Osteoblast (primary cell): ENCODE data around the gene MBP. TPM values are rescaled to one million over a fixed set of nuclear protein-coding genes. Genes with fewer than 3 reads are reported as not detected.
"Not testable (repeated sequence)": the region's sequence is repeated elsewhere in the genome, so short reads cannot be mapped to it uniquely, and the experiment has no call there.

Source experiments
- DNase-seq: peaks from one replicate; pipeline ENCODE4 v3.0.0; 2011; ENCODE audit warnings: low spot score, mixed read lengths; ENCODE audit not compliant: insufficient read length; ENCODE audit errors: missing footprints
- H2AFZ ChIP-seq: 2 replicates; pipeline ENCODE4 v1.6.0; 2011; ENCODE audit warnings: mild to moderate bottlenecking, low read length
- H3K27ac ChIP-seq: 2 replicates; pipeline ENCODE4 v1.5.1; 2011; ENCODE audit warnings: mild to moderate bottlenecking, low read depth, low read length, moderate library complexity
- H3K27me3 ChIP-seq: 2 replicates; pipeline ENCODE4 v1.6.0; 2012; ENCODE audit warnings: mild to moderate bottlenecking, control low read depth, inconsistent platforms, low read length, moderate library complexity; ENCODE audit not compliant: insufficient read depth
- H3K36me3 ChIP-seq: 2 replicates; pipeline ENCODE4 v1.5.1; 2011; ENCODE audit warnings: mild to moderate bottlenecking, low read length, control low read depth, moderate library complexity; ENCODE audit not compliant: insufficient read depth
- H3K4me1 ChIP-seq: 2 replicates; pipeline ENCODE4 v1.5.1; 2011; ENCODE audit warnings: mild to moderate bottlenecking, low read length, control low read depth, moderate library complexity; ENCODE audit not compliant: insufficient read depth
- H3K4me2 ChIP-seq: 2 replicates; pipeline ENCODE4 v1.6.0; 2011; ENCODE audit warnings: mild to moderate bottlenecking, low read length; ENCODE audit not compliant: insufficient read depth
- H3K4me3 ChIP-seq: fragments of 200-600 bp; sonication (generic); 3 replicates; pipeline ENCODE4 v1.5.1; 2012; ENCODE audit warnings: mild to moderate bottlenecking, low read length, inconsistent platforms; ENCODE audit not compliant: insufficient read depth
- H3K79me2 ChIP-seq: 2 replicates; pipeline ENCODE4 v1.6.0; 2012; ENCODE audit warnings: mild to moderate bottlenecking, low read length, control low read depth, inconsistent platforms; ENCODE audit not compliant: insufficient read depth
- H3K9me3 ChIP-seq: 2 replicates; pipeline ENCODE4 v1.5.1; 2011; ENCODE audit warnings: low read depth, low read length, control low read depth
- H4K20me1 ChIP-seq: 2 replicates; pipeline ENCODE4 v1.6.0; 2012; ENCODE audit warnings: mild to moderate bottlenecking, low read length, control low read depth; ENCODE audit not compliant: insufficient read depth
- CTCF ChIP-seq: IDR thresholded peaks from 2 replicates; pipeline ENCODE4 v1.5.1; 2011; ENCODE audit warnings: mild to moderate bottlenecking, low read depth, low read length, moderate library complexity; ENCODE audit errors: extremely low read depth
- total RNA-seq: library from RNA; depleted of rRNA; stranded (reverse); fragments of >200 nt; gene quantifications from 2 replicates; pipeline ENCODE4 v1.2.3, GENCODE V29; 2012

MBP gene
- total RNA-seq, 1 donor: 2.2 TPM

- Histone ChIP-seq H4K20me1 (no peaks in the 10 kb centered on the region), H2AFZ (no peak overlapping the region), H3K79me2 (no peaks in the 10 kb centered on the region), H3K27ac (no peak overlapping the region), H3K36me3 (peaks cover 21% of the 10 kb centered on the region), H3K4me3 (no peak overlapping the region), H3K4me2 (no peak overlapping the region), H3K9me3 (no peaks in the 10 kb centered on the region), H3K4me1 (no peaks in the 10 kb centered on the region), H3K27me3 (no peaks in the 10 kb centered on the region)
- DNase-seq: no peak
- TF ChIP-seq CTCF: no peak
Observed at GRCh38 chr18:76952747-76953146, 179.8 kb downstream of the MBP start.

GRCh38 chr18:76951456-76952247 is 180.9 kb downstream of the MBP start:
- TF ChIP-seq CTCF: no peak
- no peaks in the 10 kb centered on the region for H3K4me1 ChIP-seq
- H3K4me3 ChIP-seq: no peak overlapping the region
- peaks cover 25% of the 10 kb centered on the region for H3K36me3 ChIP-seq
- no peaks in the 10 kb centered on the region for H3K27me3 ChIP-seq
- H4K20me1 ChIP-seq: no peaks in the 10 kb centered on the region
- no peak for DNase-seq
- H3K9me3 ChIP-seq: no peaks in the 10 kb centered on the region
- H2AFZ ChIP-seq: no peak overlapping the region
- no peaks in the 10 kb centered on the region for H3K79me2 ChIP-seq
- H3K4me2 ChIP-seq: no peak overlapping the region
- no peak overlapping the region for H3K27ac ChIP-seq

- no peak overlapping the region for H2AFZ ChIP-seq
- H3K9me3 ChIP-seq: no peaks in the 10 kb centered on the region
- no peak overlapping the region for H3K27ac ChIP-seq
- H3K79me2 ChIP-seq: no peaks in the 10 kb centered on the region
- H4K20me1 ChIP-seq: no peaks in the 10 kb centered on the region
- H3K36me3 ChIP-seq: peaks cover 25% of the 10 kb centered on the region
- H3K27me3 ChIP-seq: no peaks in the 10 kb centered on the region
- no peak for DNase-seq
- no peak overlapping the region for H3K4me3 ChIP-seq
- H3K4me2 ChIP-seq: no peak overlapping the region
- TF ChIP-seq CTCF: no peak
- no peaks in the 10 kb centered on the region for H3K4me1 ChIP-seq
Observed at GRCh38 chr18:76948345-76948744, 184.2 kb downstream of the MBP start.

- peaks cover 25% of the 10 kb centered on the region for H3K36me3 ChIP-seq
- not testable (repeated sequence) for H3K27me3 ChIP-seq, H2AFZ ChIP-seq, H3K4me1 ChIP-seq, H3K4me2 ChIP-seq, H3K79me2 ChIP-seq, H4K20me1 ChIP-seq, H3K27ac ChIP-seq, DNase-seq, H3K4me3 ChIP-seq, H3K9me3 ChIP-seq
Observed at GRCh38 chr18:76944346-76944745, 188.2 kb downstream of the MBP start.
